Heart right ventricle (tissue), 16 donors: ENCODE measurements around the gene FAM13C. TPM values are rescaled to one million over a fixed set of nuclear protein-coding genes. Genes with fewer than 3 reads are reported as not detected.
"Not testable (repeated sequence)": the region's sequence is repeated elsewhere in the genome, so short reads cannot be mapped to it uniquely, and the experiment has no call there.

Source experiments
- ATAC-seq, 8 donors: fragments of 200-7000 bp; cut with Tn5 transposase; one replicate each; pipeline ENCODE4 v1.9.1; 2020; ENCODE audit warnings: mild to moderate bottlenecking in 8 of 8, moderate library complexity in 8 of 8, moderate number of reproducible peaks in 1 of 8
- DNase-seq, 2 donors: peaks; one replicate each; pipeline ENCODE4 v3.0.0-alpha.2; 2020
- H3K27ac ChIP-seq, 10 donors: fragments of 200-600 bp; sonication (generic) in 2 of 10; one replicate each; pipeline versions ENCODE4 v1.5.0 to v1.8.0; 2020 to 2022; ENCODE audit warnings: mild to moderate bottlenecking in 3 of 10
- H3K27me3 ChIP-seq, 7 donors: fragments of 200-600 bp; one replicate each; pipeline ENCODE4 v1.8.0; 2021 to 2022; ENCODE audit warnings: mild to moderate bottlenecking in 2 of 7
- H3K36me3 ChIP-seq, 9 donors: fragments of 200-600 bp; sonication (generic) in 1 of 9; one replicate each; pipeline versions ENCODE4 v1.5.0 to v1.8.0; 2020 to 2022; ENCODE audit warnings: mild to moderate bottlenecking in 2 of 9
- H3K4me1 ChIP-seq, 9 donors: fragments of 200-600 bp; sonication (generic) in 1 of 9; one replicate each; pipeline versions ENCODE4 v1.5.0 to v1.8.0; 2020 to 2022; ENCODE audit warnings: mild to moderate bottlenecking in 4 of 9
- H3K4me3 ChIP-seq, 10 donors: fragments of 200-600 bp; sonication (generic) in 2 of 10; one replicate each; pipeline versions ENCODE4 v1.5.0 to v1.8.0; 2020 to 2022; ENCODE audit warnings: mild to moderate bottlenecking in 7 of 10, moderate library complexity in 2 of 10
- H3K9me3 ChIP-seq, 11 donors: fragments of 200-600 bp in 10 of 11; sonication (generic) in 2 of 11; one replicate each; pipeline versions ENCODE4 v1.5.0 to v1.8.0; 2013 to 2022; ENCODE audit warnings: mild to moderate bottlenecking in 2 of 11, control low read depth in 1 of 11, moderate library complexity in 1 of 11
- CTCF ChIP-seq, 9 donors: fragments of 200-600 bp; sonication (generic) in 2 of 9; IDR thresholded peaks; one replicate each; pipeline versions ENCODE4 v1.5.0 to v1.8.0; 2021 to 2022; ENCODE audit warnings: antibody characterized with exemption in 9 of 9, mild to moderate bottlenecking in 5 of 9, moderate library complexity in 1 of 9
- WGBS, 2 donors: extraction: QIAGEN DNeasy Blood & Tissue Kit; methylation state at CpG; one replicate each; pipeline ENCODE4 v1.1.7; 2013; ENCODE audit warnings: inconsistent platforms in 1 of 2; 5-methylcytosine and 5-hydroxymethylcytosine counted together
- intact Hi-C, 10 donors: fragments of 100-400 bp; cut with DNase I; formaldehyde crosslinking; loops; one replicate each; pipeline versions ENCODE4 v1.11.1 to v1.14.2; 2022
- long read RNA-seq, 3 donors: library from polyadenylated mRNA; unstranded; transcript quantifications; one replicate each; pipeline ENCODE4 v2.0.0, GENCODE V29; 2020 to 2021
- polyA plus RNA-seq, 2 donors: library from polyadenylated mRNA; stranded (reverse); fragments of 200-250 nt; gene quantifications; one replicate each; pipeline ENCODE4 v1.2.3, GENCODE V29; 2013
- total RNA-seq, 10 donors: library from RNA; stranded (reverse); fragmentation: NEBNext Ultra II Directional in 3 of 10; extraction: Animal tissue kit (Norgen Biotek cat#: 25700) in 3 of 10; gene quantifications; one replicate each; pipeline versions ENCODE4 v1.2.1 to v1.2.4, GENCODE V29; 2021 to 2023
- donor health status: Arrhythmogenic right ventricular cardiomyopathy.
- donor health status: ischemic (EF 13 %, LVEDD 7.1; RV severe dilation, severe dysfunction).
- donor health status: healthy with polysubstance abuse.
- donor health status: DM: no; HTN: yes; CAD: no.
- donor health status: DM: no; HTN: no; CAD: no.
- donor health status: ischemic (EF 25% LVEDD 6.9; RV normal size, moderate dysfunction).
- donor health status: ischemic (EF 25% LVEDD 5.7; RV mildly dilated, moderate dysfunction).
- donor health status: healthy.
- donor health status: DM: yes; HTN: yes; CAD: no.
- donor health status: Ischemic cardiomyopathy.
- donor health status: ischemic (EF 35%, LVEDD 5.7; RV mildly dilated, moderate dysfunction).
- donor health status: nonischemic (EF 11% LVEDD 7.7; RV severe dilation, severe dysfunction).
- donor health status: DM: yes; HTN: yes; CAD: no.
- donor health status: PGD.
- donor health status: ischemic (EF 29% LVEDD 5.4; RV normal size, mild dysfunction).
- donor health status: nonischemic (EF 23%, LVEDD 6.1; RV moderate dilation, normal function).

Gene FAM13C
- total RNA-seq (10 to 100 TPM in 1 of 10 donors, 1 to 10 TPM in 9; 2.9 to 14.6 (median 7.7) TPM), polyA plus RNA-seq (1 to 10 TPM; 1.5 to 3.8 TPM)
- long read RNA-seq, donor 1, partial matches to known transcripts, result 2 of 12 reads
- long read RNA-seq, donor 1, other reads (novel, unspliced or antisense), result 7 of 12 reads
- long read RNA-seq, donor 2, partial matches to known transcripts, result 5 of 12 reads
- long read RNA-seq, donor 2, other reads (novel, unspliced or antisense), result 5 of 12 reads
- long read RNA-seq, donor 3, partial matches to known transcripts, result 1 of 4 reads
- long read RNA-seq, donor 3, other reads (novel, unspliced or antisense), result 1 of 4 reads

- Histone ChIP-seq H3K4me1 (peaks cover 3 to 75% (median 36%) of the 10 kb centered on the region in 9 donors), H3K9me3 (no peaks in the 10 kb centered on the region), H3K36me3 (no peaks in the 10 kb centered on the region), H3K27ac (peak within 1 kb of the TSS; percentile 79 to 94 (median 87)), H3K4me3 (peak within 1 kb of the TSS; percentile 36 to 77 (median 65)), H3K27me3 (peaks cover 0 to 7% (median 0%) of the 10 kb centered on the region in 7 donors)
- intact Hi-C loops, result loop anchor here in 4 of 10 donors (2.0 to 10.0 kb wide), 6 partner anchors 48 to 172 kb away; no protein-coding TSS in a partner anchor
- ATAC-seq, result peak; percentile 68 to 91 (median 79)
- 1% methylated on average over 41 of the region's 41 CpGs for WGBS, 2 donors
- peak; percentile 64 to 71 for DNase-seq
- TF ChIP-seq CTCF (IDR thresholded peaks at IDR 0.05), result peak in 1 of 9 donors; percentile 6
These were observed at the start of gene FAM13C for GRCh38 chr10:59362144-59362958. Gene FAM13C (minus strand): TSS chr10:59362549. CDS start chr10:59362460, 89 bp downstream.

- ATAC-seq (no peak), DNase-seq (no peak)
- Histone ChIP-seq H3K4me3 (no peak overlapping the region), H3K36me3 (no peaks in the 10 kb centered on the region), H3K4me1 (no peaks in the 10 kb centered on the region), H3K27me3 (no peaks in the 10 kb centered on the region), H3K27ac (no peak overlapping the region), H3K9me3 (peaks cover 0 to 33% (median 3%) of the 10 kb centered on the region in 11 donors)
- WGBS, 2 donors, result 85 to 87% methylated on average over 3 of the region's 3 CpGs
- TF ChIP-seq CTCF (IDR thresholded peaks at IDR 0.05), result no peak
- intact Hi-C loops, result no loop called here
These were observed 42.9 kb upstream of the FAM13C start for GRCh38 chr10:59405235-59405634.

GRCh38 chr10:59400214-59400613, 37.9 kb upstream of the FAM13C start:
- no peaks in the 10 kb centered on the region for H3K4me1 ChIP-seq
- TF ChIP-seq CTCF (IDR thresholded peaks at IDR 0.05), result no peak
- intact Hi-C loops, result no loop called here
- H3K27me3 ChIP-seq, result no peaks in the 10 kb centered on the region
- WGBS, 2 donors, result 61 to 65% methylated on average over 1 of the region's 1 CpG
- H3K4me3 ChIP-seq, result no peak overlapping the region
- H3K27ac ChIP-seq, result no peak overlapping the region
- peaks cover 0 to 24% (median 3%) of the 10 kb centered on the region in 11 donors for H3K9me3 ChIP-seq
- DNase-seq, result no peak
- H3K36me3 ChIP-seq, result no peaks in the 10 kb centered on the region
- ATAC-seq, result no peak

- H3K4me1 ChIP-seq, intact Hi-C loops, H3K27ac ChIP-seq, H3K27me3 ChIP-seq, H3K4me3 ChIP-seq, ATAC-seq, H3K36me3 ChIP-seq, DNase-seq: not testable (repeated sequence)
- WGBS, 2 donors, result 95 to 97% methylated on average over 4 of the region's 4 CpGs
- peaks cover 0 to 19% (median 0%) of the 10 kb centered on the region in 11 donors for H3K9me3 ChIP-seq
These were observed 37.0 kb upstream of the FAM13C start for GRCh38 chr10:59399329-59399728.
